Tibial nerve (tissue), 4 donors: Measurements from ENCODE around the gene TPGS2. TPM values are rescaled to one million over a fixed set of nuclear protein-coding genes. Genes with fewer than 3 reads are reported as not detected.

Experiments
- DNase-seq, 2 donors: peaks; one replicate each; pipeline ENCODE4 v3.0.0-alpha.2; 2019; ENCODE audit warnings: low spot score in 2 of 2
- H3K27ac ChIP-seq, 4 donors: fragments of 200-600 bp; sonication (generic) in 3 of 4; one replicate each; pipeline ENCODE4 v1.5.1; 2017 to 2019; ENCODE audit warnings: mild to moderate bottlenecking in 1 of 4
- H3K27me3 ChIP-seq, 2 donors: fragments of 200-600 bp; sonication (generic) in 1 of 2; one replicate each; pipeline versions ENCODE4 v1.5.1 to v1.6.0; 2017 to 2019
- H3K36me3 ChIP-seq, 3 donors: fragments of 200-600 bp; sonication (generic); one replicate each; pipeline ENCODE4 v1.5.1; 2018 to 2019
- H3K4me1 ChIP-seq, 4 donors: fragments of 200-600 bp; sonication (generic) in 3 of 4; one replicate each; pipeline ENCODE4 v1.5.1; 2017 to 2019
- H3K4me3 ChIP-seq, 4 donors: fragments of 200-600 bp; sonication (generic) in 3 of 4; one replicate each; pipeline ENCODE4 v1.5.1; 2017 to 2019; ENCODE audit warnings: mild to moderate bottlenecking in 1 of 4, moderate library complexity in 1 of 4
- H3K9me3 ChIP-seq, 4 donors: fragments of 200-600 bp; sonication (generic) in 3 of 4; one replicate each; pipeline ENCODE4 v1.5.1; 2017 to 2019
- CTCF ChIP-seq, 5 experiments: fragments of 200-600 bp in 3 of 5; fragments of 450-650 bp in 2 of 5; sonication (generic) in 3 of 5; IDR thresholded peaks; one replicate each; pipeline ENCODE4 v1.5.1; 2016 to 2019; ENCODE audit warnings: antibody characterized with exemption in 5 of 5, mild to moderate bottlenecking in 3 of 5, moderate library complexity in 2 of 5
- EP300 ChIP-seq, 2 donors: sonication (generic); formaldehyde crosslinking; IDR thresholded peaks; one replicate each; pipeline ENCODE4 v1.6.1; 2017; ENCODE audit warnings: antibody characterized with exemption in 2 of 2, mild to moderate bottlenecking in 1 of 2
- POLR2A ChIP-seq, 2 donors: fragments of 450-650 bp; IDR thresholded peaks; one replicate each; pipeline ENCODE4 v1.6.1; 2017; ENCODE audit warnings: antibody characterized with exemption in 2 of 2, mild to moderate bottlenecking in 2 of 2, moderate library complexity in 2 of 2
- WGBS, 2 donors: methylation state at CpG; one replicate each; pipeline ENCODE4 v1.1.5; 2018; 5-methylcytosine and 5-hydroxymethylcytosine counted together
- total RNA-seq, 4 donors: library from RNA; depleted of rRNA; stranded (reverse); fragments of >200 nt; gene quantifications; one replicate each; pipeline ENCODE4 v1.1.0, GENCODE V29; 2016

TPGS2 gene
- total RNA-seq, 4 donors from 2014 or later: 137 to 203 (median 170) TPM

GRCh38 chr18:36826556-36826955, 2.2 kb downstream of the TPGS2 start:
- DNase-seq: no peak
- H3K4me3 ChIP-seq: no peak overlapping the region
- WGBS, 2 donors: 89 to 99% methylated on average over 3 of the region's 3 CpGs
- TF ChIP-seq CTCF (IDR thresholded peaks at IDR 0.05): no peak
- no peak for TF ChIP-seq POLR2A (IDR thresholded peaks at IDR 0.05)
- TF ChIP-seq EP300 (IDR thresholded peaks at IDR 0.05): no peak
- no peaks in the 10 kb centered on the region for H3K27me3 ChIP-seq
- no peak overlapping the region for H3K27ac ChIP-seq
- H3K36me3 ChIP-seq: peaks cover 0 to 13% (median 0%) of the 10 kb centered on the region in 3 donors
- H3K4me1 ChIP-seq: peaks cover 0 to 33% (median 7%) of the 10 kb centered on the region in 4 donors
- no peaks in the 10 kb centered on the region for H3K9me3 ChIP-seq

GRCh38 chr18:36825526-36825925, 3.3 kb downstream of the TPGS2 start:
- no peak overlapping the region for H3K27ac ChIP-seq
- DNase-seq: no peak
- H3K9me3 ChIP-seq: no peaks in the 10 kb centered on the region
- peaks cover 0 to 23% (median 7%) of the 10 kb centered on the region in 4 donors for H3K4me1 ChIP-seq
- TF ChIP-seq POLR2A (IDR thresholded peaks at IDR 0.05) (no peak), EP300 (IDR thresholded peaks at IDR 0.05) (no peak), CTCF (IDR thresholded peaks at IDR 0.05) (no peak)
- peaks cover 0 to 21% (median 0%) of the 10 kb centered on the region in 3 donors for H3K36me3 ChIP-seq
- H3K4me3 ChIP-seq: no peak overlapping the region
- no peaks in the 10 kb centered on the region for H3K27me3 ChIP-seq

- Histone ChIP-seq H3K27me3 (no peaks in the 10 kb centered on the region), H3K36me3 (peaks cover 0 to 48% (median 0%) of the 10 kb centered on the region in 3 donors), H3K4me1 (no peaks in the 10 kb centered on the region), H3K9me3 (no peaks in the 10 kb centered on the region), H3K4me3 (no peak overlapping the region), H3K27ac (no peak overlapping the region)
- WGBS, 2 donors: 83 to 92% methylated on average over 4 of the region's 4 CpGs
- TF ChIP-seq EP300 (IDR thresholded peaks at IDR 0.05) (no peak), CTCF (IDR thresholded peaks at IDR 0.05) (no peak), POLR2A (IDR thresholded peaks at IDR 0.05) (no peak)
- DNase-seq: no peak
Observed at GRCh38 chr18:36821681-36822080, 7.1 kb downstream of the TPGS2 start.

GRCh38 chr18:36819621-36820020, 9.2 kb downstream of the TPGS2 start:
- Histone ChIP-seq H3K9me3 (no peaks in the 10 kb centered on the region), H3K27ac (no peak overlapping the region), H3K4me3 (no peak overlapping the region), H3K4me1 (no peaks in the 10 kb centered on the region), H3K27me3 (no peaks in the 10 kb centered on the region), H3K36me3 (peaks cover 0 to 64% (median 0%) of the 10 kb centered on the region in 3 donors)
- DNase-seq: no peak
- TF ChIP-seq EP300 (IDR thresholded peaks at IDR 0.05) (no peak), CTCF (IDR thresholded peaks at IDR 0.05) (no peak), POLR2A (IDR thresholded peaks at IDR 0.05) (no peak)

GRCh38 chr18:36818652-36819051, 10.2 kb downstream of the TPGS2 start:
- H3K4me3 ChIP-seq: no peak overlapping the region
- H3K36me3 ChIP-seq: peaks cover 0 to 64% (median 0%) of the 10 kb centered on the region in 3 donors
- 97 to 99% methylated on average over 3 of the region's 3 CpGs for WGBS, 2 donors
- H3K27me3 ChIP-seq: no peaks in the 10 kb centered on the region
- no peak overlapping the region for H3K27ac ChIP-seq
- DNase-seq: no peak
- no peak for TF ChIP-seq CTCF (IDR thresholded peaks at IDR 0.05)
- no peak for TF ChIP-seq POLR2A (IDR thresholded peaks at IDR 0.05)
- no peak for TF ChIP-seq EP300 (IDR thresholded peaks at IDR 0.05)
- H3K4me1 ChIP-seq: no peaks in the 10 kb centered on the region
- no peaks in the 10 kb centered on the region for H3K9me3 ChIP-seq
